Naive thymus-derived CD4-positive, alpha-beta T cell (primary cell): ENCODE results near the gene SELENOS. TPM values are rescaled to one million over a fixed set of nuclear protein-coding genes. Genes with fewer than 3 reads are reported as not detected.

Experiments
- ATAC-seq: fragments of 150-1000 bp; cut with Tn5 transposase; 2 replicates; pipeline ENCODE4 v1.10.0; 2021; ENCODE audit warnings: mild to moderate bottlenecking, moderate library complexity
- CTCF ChIA-PET: fragments of 350-600 bp; sonication (Branson Sonifier 250); formaldehyde crosslinking; loops from one replicate; lab custom pipeline; 2021; ENCODE audit warnings: antibody characterized with exemption; lab: Charles Lee
- POLR2A ChIA-PET: fragments of 350-600 bp; sonication (Branson Sonifier 250); formaldehyde crosslinking; loops from one replicate; lab custom pipeline; 2021; ENCODE audit warnings: antibody characterized with exemption, inconsistent platforms; lab: Charles Lee
- DNase-seq, 9 donors: peaks; one replicate each; pipeline versions ENCODE4 v3.0.0 to v3.0.0-alpha.2; 2020 to 2022; ENCODE audit warnings: mixed read lengths in 1 of 9
- H3K27ac ChIP-seq: one replicate; pipeline ENCODE4 v1.7.0; 2013; ENCODE audit warnings: mild to moderate bottlenecking, low read depth, low read length, moderate library complexity
- H3K27me3 ChIP-seq, 2 donors: one replicate each; pipeline ENCODE4 v1.7.0; 2013; ENCODE audit warnings: low read length in 2 of 2, mild to moderate bottlenecking in 2 of 2, moderate library complexity in 2 of 2; ENCODE audit not compliant: control insufficient read depth in 2 of 2, insufficient read depth in 2 of 2
- H3K36me3 ChIP-seq, 3 experiments: 1 replicate in 2 of 3; 2 replicates in 1 of 3; pipeline ENCODE4 v1.7.0; 2013; ENCODE audit warnings: low read length in 3 of 3, mild to moderate bottlenecking in 3 of 3, moderate library complexity in 1 of 3; ENCODE audit not compliant: insufficient read depth in 3 of 3, control insufficient read depth in 2 of 3
- H3K4me1 ChIP-seq, 2 donors: one replicate each; pipeline ENCODE4 v1.7.0; 2013; ENCODE audit warnings: low read length in 2 of 2, mild to moderate bottlenecking in 2 of 2, moderate library complexity in 1 of 2; ENCODE audit not compliant: control insufficient read depth in 2 of 2, insufficient read depth in 2 of 2
- H3K4me3 ChIP-seq: 2 replicates; pipeline ENCODE4 v1.7.0; 2013; ENCODE audit warnings: mild to moderate bottlenecking, low read length
- H3K9me3 ChIP-seq, 3 experiments: 1 replicate in 2 of 3; 2 replicates in 1 of 3; pipeline ENCODE4 v1.7.0; 2013; ENCODE audit warnings: low read length in 3 of 3; ENCODE audit not compliant: control insufficient read depth in 2 of 3
- H3K27ac Mint-ChIP-seq, 9 donors: one replicate each; pipeline ENCODE4 v1.8.0; 2020 to 2022; ENCODE audit warnings: mixed read lengths in 9 of 9, mild to moderate bottlenecking in 8 of 9, moderate library complexity in 5 of 9, inconsistent platforms in 2 of 9
- H3K27me3 Mint-ChIP-seq, 5 donors: one replicate each; pipeline ENCODE4 v1.8.0; 2021 to 2022; ENCODE audit warnings: mixed read lengths in 5 of 5, mild to moderate bottlenecking in 1 of 5
- H3K36me3 Mint-ChIP-seq, 5 donors: one replicate each; pipeline ENCODE4 v1.8.0; 2020 to 2022; ENCODE audit warnings: mixed read lengths in 5 of 5, mild to moderate bottlenecking in 3 of 5, inconsistent platforms in 1 of 5
- H3K4me1 Mint-ChIP-seq, 7 donors: one replicate each; pipeline ENCODE4 v1.8.0; 2020 to 2022; ENCODE audit warnings: mixed read lengths in 7 of 7, mild to moderate bottlenecking in 3 of 7, inconsistent platforms in 1 of 7
- H3K4me3 Mint-ChIP-seq, 10 donors: one replicate each; pipeline ENCODE4 v1.8.0; 2020 to 2022; ENCODE audit warnings: mild to moderate bottlenecking in 10 of 10, mixed read lengths in 10 of 10, moderate library complexity in 6 of 10, inconsistent platforms in 2 of 10
- H3K9me3 Mint-ChIP-seq, 11 donors: one replicate each; pipeline ENCODE4 v1.8.0; 2020 to 2022; ENCODE audit warnings: mixed read lengths in 11 of 11, mild to moderate bottlenecking in 4 of 11, inconsistent platforms in 1 of 11, moderate library complexity in 1 of 11
- intact Hi-C, 2 donors: fragments of 100-400 bp; cut with micrococcal nuclease; formaldehyde crosslinking; loops; one replicate each; pipeline ENCODE4 v1.15.1; 2023
- polyA plus RNA-seq, 2 donors: library from polyadenylated mRNA; unstranded; fragments of 300-500 nt; fragmentation: Illumina TruSeq; gene quantifications; one replicate each; pipeline ENCODE4 v1.2.3, GENCODE V29; 2021
- total RNA-seq, 6 experiments: library from RNA in 5 of 6; stranded (reverse) in 5 of 6; gene quantifications; 1 replicate in 5 of 6; 2 replicates in 1 of 6; pipeline ENCODE4 v1.2.3 and lab custom pipeline; 2021 to 2026

Gene SELENOS, protein sequence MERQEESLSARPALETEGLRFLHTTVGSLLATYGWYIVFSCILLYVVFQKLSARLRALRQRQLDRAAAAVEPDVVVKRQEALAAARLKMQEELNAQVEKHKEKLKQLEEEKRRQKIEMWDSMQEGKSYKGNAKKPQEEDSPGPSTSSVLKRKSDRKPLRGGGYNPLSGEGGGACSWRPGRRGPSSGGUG
- total RNA-seq, result 10 to 100 TPM; 24.8 to 42.2 (median 37.6) TPM
- 10 to 100 TPM; 43.9 to 48.2 TPM for polyA plus RNA-seq
- total RNA-seq (lab: John Stamatoyannopoulos, UW), result 31.9 reads per million, percentile 61 among the genes with 10 or more reads in this experiment

- no peaks in the 10 kb centered on the region for H3K9me3 ChIP-seq
- Mint-ChIP-seq H3K4me3 (peak within 1 kb of the TSS; percentile 86 to 99 (median 95)), H3K4me1 (peaks cover 13 to 37% (median 24%) of the 10 kb centered on the region in 7 donors), H3K9me3 (peaks cover 0 to 3% (median 0%) of the 10 kb centered on the region in 11 donors), H3K27me3 (no peaks in the 10 kb centered on the region), H3K36me3 (peaks cover 15 to 43% (median 25%) of the 10 kb centered on the region in 5 donors), H3K27ac (peak within 1 kb of the TSS; percentile 80 to 96 (median 91))
- CTCF ChIA-PET, result no interaction called here
- POLR2A ChIA-PET, result interaction anchor here (1.1 to 1.9 kb wide), 2 partner anchors 18 kb away, joined by 7 to 8 read pairs; partner anchors contain the start of gene SNRPA1
- H3K36me3 ChIP-seq, result peaks cover 31 to 53% (median 32%) of the 10 kb centered on the region in 3 experiments
- H3K27me3 ChIP-seq, result no peaks in the 10 kb centered on the region
- peak within 1 kb of the TSS; percentile 88 for H3K27ac ChIP-seq
- DNase-seq, result peak; percentile 74 to 98 (median 84)
- peak within 1 kb of the TSS; percentile 92 for H3K4me3 ChIP-seq
- peak; percentile 99 for ATAC-seq
- H3K4me1 ChIP-seq, result peaks cover 11 to 21% of the 10 kb centered on the region in 2 donors
- intact Hi-C loops, result loop anchor here (1.0 to 10.0 kb wide), 9 partner anchors 17 to 675 kb away; partner anchors contain the start of genes CHSY1 (in 2 of the 2), ASB7 (in 1 of the 2), LINS1 (in 1 of the 2) and SNRPA1 (in 1 of the 2)
These were observed at the start of gene SELENOS for GRCh38 chr15:101277038-101277822. Gene SELENOS, minus strand, starts transcription at chr15:101277485. Its CDS starts 68 bp downstream, at chr15:101277417.

DNA sequence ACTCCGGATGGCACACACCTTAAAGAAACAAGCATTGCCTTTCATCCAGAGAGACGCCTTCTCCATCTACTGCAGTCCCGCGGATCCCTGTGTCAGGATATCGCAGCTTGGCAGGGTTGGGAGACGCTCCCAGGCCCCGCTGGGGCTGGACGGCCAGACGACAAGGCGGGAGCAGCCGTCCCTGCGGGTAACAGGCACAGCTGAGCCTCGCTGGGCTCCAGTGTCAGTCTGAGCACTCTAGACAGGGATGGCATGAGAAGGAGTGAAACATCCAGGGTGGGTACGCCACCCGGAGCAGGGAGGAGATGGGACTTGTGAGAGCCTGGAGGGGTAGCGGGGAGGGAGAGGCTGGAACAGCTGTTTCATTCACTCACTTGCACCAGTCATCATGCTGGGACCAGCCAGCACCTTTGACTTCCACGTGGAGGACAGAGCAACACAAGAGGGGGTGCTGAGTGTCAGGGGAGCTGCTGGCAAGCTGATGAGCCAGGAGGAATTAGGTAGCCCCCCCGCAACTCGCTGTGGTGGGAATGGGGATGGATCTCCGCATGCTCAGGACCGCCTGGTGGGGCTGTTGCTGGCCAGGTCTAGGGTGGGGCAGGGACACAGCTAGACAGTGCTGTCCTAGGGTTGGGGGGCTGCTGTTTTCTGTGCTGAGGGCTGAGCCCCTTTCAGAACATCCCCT lies 49.3 kb upstream of the SELENOS start:
- ChIA-PET POLR2A (no interaction called here), CTCF (no interaction called here)
- Mint-ChIP-seq H3K27ac (no peak overlapping the region), H3K27me3 (peaks cover 8 to 36% (median 21%) of the 10 kb centered on the region in 5 donors), H3K4me3 (no peak overlapping the region), H3K9me3 (peaks cover 0 to 5% (median 0%) of the 10 kb centered on the region in 11 donors), H3K4me1 (peaks cover 0 to 2% (median 0%) of the 10 kb centered on the region in 7 donors), H3K36me3 (peaks cover 0 to 3% (median 0%) of the 10 kb centered on the region in 5 donors)
- no peaks in the 10 kb centered on the region for H3K9me3 ChIP-seq
- H3K36me3 ChIP-seq, result no peaks in the 10 kb centered on the region
- no peaks in the 10 kb centered on the region for H3K27me3 ChIP-seq
- no peak for ATAC-seq
- no peak overlapping the region for H3K4me3 ChIP-seq
- DNase-seq, result no peak
- H3K4me1 ChIP-seq, result no peaks in the 10 kb centered on the region
- intact Hi-C loops, result no loop called here
- H3K27ac ChIP-seq, result no peak overlapping the region

DNA sequence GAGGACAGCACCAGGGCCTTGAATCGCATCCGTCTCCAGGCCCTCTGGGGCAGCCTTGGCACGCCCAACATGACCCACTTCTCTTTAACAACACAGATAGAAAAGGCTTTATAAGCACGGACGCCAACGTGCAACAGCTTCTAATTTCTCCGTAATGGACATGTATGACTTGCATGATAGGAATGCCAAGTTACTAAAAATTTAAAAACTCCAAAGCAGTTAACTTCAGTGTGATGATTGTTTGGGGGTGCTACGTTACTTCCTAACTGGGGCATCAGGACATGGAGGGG lies 48.7 kb upstream of the SELENOS start:
- DNase-seq (no peak), ATAC-seq (no peak)
- ChIA-PET POLR2A (no interaction called here), CTCF (no interaction called here)
- peaks cover 2 to 4% of the 10 kb centered on the region in 2 donors for H3K4me1 ChIP-seq
- H3K9me3 Mint-ChIP-seq, result peaks cover 0 to 6% (median 0%) of the 10 kb centered on the region in 11 donors
- H3K36me3 Mint-ChIP-seq, result peaks cover 0 to 3% (median 2%) of the 10 kb centered on the region in 5 donors
- no peaks in the 10 kb centered on the region for H3K27me3 ChIP-seq
- H3K4me3 Mint-ChIP-seq, result no peak overlapping the region
- H3K27ac ChIP-seq, result no peak overlapping the region
- no peaks in the 10 kb centered on the region for H3K36me3 ChIP-seq
- H3K27me3 Mint-ChIP-seq, result peaks cover 5 to 36% (median 21%) of the 10 kb centered on the region in 5 donors
- H3K27ac Mint-ChIP-seq, result no peak overlapping the region
- H3K4me3 ChIP-seq, result no peak overlapping the region
- intact Hi-C loops, result no loop called here
- H3K4me1 Mint-ChIP-seq, result peaks cover 4 to 5% (median 4%) of the 10 kb centered on the region in 7 donors
- no peaks in the 10 kb centered on the region for H3K9me3 ChIP-seq

DNA sequence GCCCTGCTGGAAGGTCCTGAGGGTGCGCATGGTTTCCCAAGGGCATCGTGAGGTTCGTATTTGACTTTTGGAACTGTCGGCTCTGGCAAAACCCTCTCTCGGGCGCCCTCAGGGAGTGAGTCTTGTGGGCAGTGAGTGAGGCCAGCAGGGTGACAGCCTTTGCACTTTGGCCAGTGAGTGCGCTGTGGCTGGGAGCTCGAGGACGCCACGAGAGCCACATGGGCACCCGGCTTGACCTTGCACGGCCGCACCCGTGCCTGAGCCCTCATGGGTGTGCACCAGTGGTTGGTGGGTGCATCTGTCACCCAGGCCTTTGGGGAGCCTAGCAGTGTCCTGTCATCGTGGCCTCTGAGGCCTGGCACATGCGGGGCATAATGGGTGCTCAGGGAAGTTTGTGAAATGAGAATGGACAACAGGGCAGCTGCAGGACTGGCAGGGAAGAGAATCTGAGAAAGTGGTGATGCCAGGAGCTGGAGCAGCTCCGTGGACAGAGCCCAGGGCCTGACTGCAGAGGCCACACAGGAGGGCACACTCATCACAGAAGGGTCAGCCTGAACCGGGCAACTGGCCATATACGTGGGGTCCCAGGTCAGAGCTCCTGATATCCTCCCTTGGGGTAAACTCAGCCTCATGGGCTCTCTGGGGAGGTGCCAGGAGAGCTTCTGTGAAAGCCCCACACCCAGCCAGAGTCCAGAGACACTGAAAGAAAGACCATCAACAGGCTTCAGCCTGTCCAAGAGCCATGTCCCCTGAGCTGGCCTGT lies 48.2 kb upstream of the SELENOS start:
- DNase-seq, result no peak
- H3K27me3 ChIP-seq, result no peaks in the 10 kb centered on the region
- intact Hi-C loops, result no loop called here
- Mint-ChIP-seq H3K4me3 (no peak overlapping the region), H3K9me3 (peaks cover 0 to 3% (median 0%) of the 10 kb centered on the region in 11 donors), H3K36me3 (peaks cover 0 to 3% (median 3%) of the 10 kb centered on the region in 5 donors), H3K4me1 (peaks cover 8 to 10% (median 9%) of the 10 kb centered on the region in 7 donors), H3K27me3 (peaks cover 5 to 36% (median 21%) of the 10 kb centered on the region in 5 donors), H3K27ac (no peak overlapping the region)
- no peaks in the 10 kb centered on the region for H3K36me3 ChIP-seq
- ATAC-seq, result no peak
- POLR2A ChIA-PET, result no interaction called here
- no peaks in the 10 kb centered on the region for H3K9me3 ChIP-seq
- CTCF ChIA-PET, result interaction anchor here (1.1 kb wide), 1 partner anchor 19 kb away, joined by 3 read pairs; no protein-coding TSS in a partner anchor
- H3K27ac ChIP-seq, result no peak overlapping the region
- H3K4me3 ChIP-seq, result no peak overlapping the region
- peaks cover 5% of the 10 kb centered on the region in 2 donors for H3K4me1 ChIP-seq

DNA sequence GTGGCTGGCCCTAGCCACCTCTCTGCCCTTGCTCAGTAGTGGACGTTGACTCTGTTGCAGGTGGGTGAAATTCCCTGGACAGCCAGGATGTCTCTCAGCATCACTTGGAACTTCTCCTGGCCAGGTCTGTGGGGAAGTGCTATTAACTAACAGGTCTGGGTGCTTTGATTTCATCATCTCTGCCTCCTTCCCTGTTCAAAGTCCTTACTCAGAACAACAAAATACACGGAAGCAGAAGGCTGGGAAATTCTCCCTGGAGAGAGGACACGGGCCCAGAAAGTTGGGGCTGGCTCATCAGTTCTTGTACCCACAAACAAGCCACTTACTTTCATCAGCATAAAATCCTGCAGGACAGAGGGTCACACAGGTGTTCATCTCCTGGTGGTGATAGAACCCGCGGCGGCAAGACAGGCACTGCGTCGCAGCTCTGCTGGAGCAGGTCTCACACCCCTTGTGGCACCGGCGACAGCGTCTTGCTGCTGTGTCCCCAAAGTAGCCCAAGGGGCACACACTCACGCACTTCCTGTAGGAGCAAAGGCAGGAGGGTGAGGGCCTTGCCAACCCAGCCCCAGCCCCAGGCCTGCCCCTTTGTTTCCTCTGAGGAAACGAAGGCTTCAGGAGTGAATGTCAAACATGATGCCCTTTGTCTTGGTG lies 47.4 kb upstream of the SELENOS start:
- no peak overlapping the region for H3K27ac ChIP-seq
- peaks cover 5 to 36% (median 21%) of the 10 kb centered on the region in 5 donors for H3K27me3 Mint-ChIP-seq
- H3K4me1 ChIP-seq, result peaks cover 5 to 8% of the 10 kb centered on the region in 2 donors
- no peak overlapping the region for H3K4me3 Mint-ChIP-seq
- no peak overlapping the region for H3K4me3 ChIP-seq
- H3K4me1 Mint-ChIP-seq, result peaks cover 12 to 14% (median 13%) of the 10 kb centered on the region in 7 donors
- ChIA-PET CTCF (interaction anchor here (1.1 kb wide), 1 partner anchor 18 kb away, joined by 3 read pairs; no protein-coding TSS in a partner anchor), POLR2A (no interaction called here)
- ATAC-seq, result no peak
- intact Hi-C loops, result no loop called here
- H3K27ac Mint-ChIP-seq, result no peak overlapping the region
- H3K36me3 Mint-ChIP-seq, result peaks cover 0 to 3% (median 0%) of the 10 kb centered on the region in 5 donors
- no peaks in the 10 kb centered on the region for H3K9me3 ChIP-seq
- H3K27me3 ChIP-seq, result no peaks in the 10 kb centered on the region
- DNase-seq, result no peak
- H3K36me3 ChIP-seq, result no peaks in the 10 kb centered on the region
- peaks cover 0 to 3% (median 0%) of the 10 kb centered on the region in 11 donors for H3K9me3 Mint-ChIP-seq
